ENCODE measurements around the gene KRTAP10-3. TPM values are rescaled to one million over a fixed set of nuclear protein-coding genes. Genes with fewer than 3 reads are reported as not detected.

KRTAP10-3 gene
- total RNA-seq, 1 experiment from 2014 or later = not detected

GRCh38 chr21:44530221-44530902 is 28.2 kb downstream of the KRTAP10-3 start:
- no peak for DNase-seq (ENCODE audit: low spot score)

GRCh38 chr21:44529503-44530125 is 29.0 kb downstream of the KRTAP10-3 start:
- DNase-seq (ENCODE audit: low spot score) = no peak

DNA sequence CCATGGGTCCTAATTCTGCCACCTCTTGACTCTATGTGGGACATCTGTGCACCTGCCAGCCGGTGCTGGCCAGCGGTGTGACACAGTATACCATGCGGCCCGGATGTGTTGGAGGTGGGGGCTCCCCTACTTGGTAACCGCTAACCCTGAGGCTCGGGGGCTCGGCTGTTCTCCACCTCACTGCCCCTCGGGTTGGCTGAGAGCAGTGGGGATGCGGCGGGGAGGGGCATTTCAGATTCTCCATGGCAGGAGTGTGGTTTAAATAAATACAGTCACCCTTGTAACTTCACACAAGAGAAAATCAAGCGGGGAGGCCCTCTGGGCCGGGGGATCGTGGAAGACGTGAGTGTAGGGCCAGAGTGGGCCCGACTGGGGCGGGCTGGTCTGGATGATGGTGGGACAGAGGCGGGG is 29.6 kb downstream of the KRTAP10-3 start:
- DNase-seq (ENCODE audit: low spot score) = no peak

- no peak for DNase-seq (ENCODE audit: low spot score)
These were observed 30.0 kb downstream of the KRTAP10-3 start for GRCh38 chr21:44528634-44528995.

GRCh38 chr21:44527983-44528633 is 30.5 kb downstream of the KRTAP10-3 start:
- DNase-seq (ENCODE audit: low spot score) = no peak

DNA sequence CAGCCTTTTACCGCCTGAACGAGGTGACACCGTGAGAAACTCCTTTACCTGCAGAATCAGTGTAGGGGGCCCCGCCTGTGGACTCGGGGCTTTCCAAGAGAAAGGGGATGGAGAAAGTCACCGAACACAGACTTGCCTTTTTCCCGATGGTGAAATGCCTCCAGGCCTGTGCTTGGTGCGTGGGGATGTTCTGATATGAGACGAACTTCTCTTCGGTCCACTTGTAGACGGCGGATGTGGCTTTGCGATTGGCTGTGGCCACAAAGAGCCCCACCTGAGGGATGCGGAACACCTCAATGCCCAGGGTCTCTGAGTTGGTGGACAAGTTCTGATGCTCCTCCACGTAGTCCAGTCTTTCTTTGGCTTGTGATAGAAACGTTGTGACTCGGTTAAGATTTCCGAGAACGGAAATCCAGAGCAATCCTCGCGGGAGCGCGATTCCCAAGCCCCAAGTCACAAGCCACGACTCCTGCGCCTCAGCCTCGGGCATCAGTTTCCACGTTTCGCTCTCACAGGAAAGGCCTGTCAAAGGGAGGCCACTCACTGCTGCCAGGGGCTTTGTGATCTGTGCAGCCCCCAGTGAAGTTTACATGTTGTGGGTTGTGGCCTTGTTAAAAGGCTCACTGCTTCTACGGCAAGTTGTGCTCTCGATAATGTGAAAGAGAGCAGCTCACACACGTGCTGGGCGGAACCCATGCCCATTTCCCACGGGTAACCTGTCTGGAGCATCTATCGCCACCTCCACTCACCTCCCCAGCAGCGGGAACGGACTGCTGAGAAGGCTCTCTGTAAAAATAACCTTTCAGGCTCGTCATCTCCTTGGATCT is 31.2 kb downstream of the KRTAP10-3 start:
- no peak for DNase-seq (ENCODE audit: low spot score)

- no peak for DNase-seq (ENCODE audit: low spot score)
These were observed 32.2 kb downstream of the KRTAP10-3 start for GRCh38 chr21:44526096-44526997.

GRCh38 chr21:44525391-44526095 is 33.1 kb downstream of the KRTAP10-3 start:
- no peak for DNase-seq (ENCODE audit: low spot score)

GRCh38 chr21:44524414-44525371 is 33.9 kb downstream of the KRTAP10-3 start:
- DNase-seq (ENCODE audit: low spot score) = no peak

DNA sequence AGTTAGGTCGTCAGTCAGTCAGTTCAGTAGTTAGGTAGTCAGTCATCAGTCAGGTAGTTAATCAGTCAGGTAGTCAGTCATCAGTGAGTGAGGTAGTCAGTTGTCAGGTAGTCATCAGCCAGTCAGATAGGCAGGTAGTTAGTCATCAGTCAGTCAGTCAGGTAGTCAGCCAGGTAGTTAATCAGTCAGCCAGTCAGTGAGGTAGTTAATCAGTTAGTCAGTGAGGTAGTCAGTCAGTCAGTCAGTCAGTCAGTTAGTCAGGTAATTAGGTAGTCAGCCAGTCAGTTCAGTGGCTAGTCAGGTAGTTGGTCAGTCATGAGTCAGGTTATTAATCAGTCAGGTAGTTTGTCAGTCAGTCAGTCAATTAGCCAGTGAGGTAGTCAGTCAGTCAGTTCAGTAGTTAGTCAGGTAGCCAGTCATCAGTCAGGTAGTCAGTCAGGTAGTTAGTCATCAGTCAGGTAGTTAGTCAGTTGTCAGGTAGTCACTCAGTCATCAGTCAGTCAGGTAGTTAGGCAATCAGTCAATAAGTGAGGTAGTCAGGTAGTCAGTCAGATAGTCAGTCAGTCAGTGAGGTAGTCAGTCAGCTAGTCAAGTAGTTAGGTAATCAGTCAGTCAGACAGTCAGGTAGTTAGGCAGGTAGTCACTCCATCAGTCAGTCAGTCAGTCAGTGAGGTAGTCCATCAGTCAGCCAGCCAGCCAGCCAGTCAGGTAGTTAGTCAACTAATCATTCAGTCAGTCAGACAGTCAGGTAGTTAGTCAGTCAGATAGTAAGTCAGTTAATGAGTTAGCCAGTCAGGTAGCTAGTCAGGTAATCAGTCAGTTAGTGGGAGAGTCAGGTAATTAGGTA is 34.8 kb downstream of the KRTAP10-3 start:
- no peak for DNase-seq (ENCODE audit: low spot score)

- no peak for DNase-seq (ENCODE audit: low spot score)
These were observed 35.8 kb downstream of the KRTAP10-3 start for GRCh38 chr21:44522753-44523204.

GRCh38 chr21:44521928-44522752 is 36.5 kb downstream of the KRTAP10-3 start:
- DNase-seq (ENCODE audit: low spot score) = no peak

- no peak for DNase-seq (ENCODE audit: low spot score)
These were observed 37.2 kb downstream of the KRTAP10-3 start for GRCh38 chr21:44521301-44521927.

DNA sequence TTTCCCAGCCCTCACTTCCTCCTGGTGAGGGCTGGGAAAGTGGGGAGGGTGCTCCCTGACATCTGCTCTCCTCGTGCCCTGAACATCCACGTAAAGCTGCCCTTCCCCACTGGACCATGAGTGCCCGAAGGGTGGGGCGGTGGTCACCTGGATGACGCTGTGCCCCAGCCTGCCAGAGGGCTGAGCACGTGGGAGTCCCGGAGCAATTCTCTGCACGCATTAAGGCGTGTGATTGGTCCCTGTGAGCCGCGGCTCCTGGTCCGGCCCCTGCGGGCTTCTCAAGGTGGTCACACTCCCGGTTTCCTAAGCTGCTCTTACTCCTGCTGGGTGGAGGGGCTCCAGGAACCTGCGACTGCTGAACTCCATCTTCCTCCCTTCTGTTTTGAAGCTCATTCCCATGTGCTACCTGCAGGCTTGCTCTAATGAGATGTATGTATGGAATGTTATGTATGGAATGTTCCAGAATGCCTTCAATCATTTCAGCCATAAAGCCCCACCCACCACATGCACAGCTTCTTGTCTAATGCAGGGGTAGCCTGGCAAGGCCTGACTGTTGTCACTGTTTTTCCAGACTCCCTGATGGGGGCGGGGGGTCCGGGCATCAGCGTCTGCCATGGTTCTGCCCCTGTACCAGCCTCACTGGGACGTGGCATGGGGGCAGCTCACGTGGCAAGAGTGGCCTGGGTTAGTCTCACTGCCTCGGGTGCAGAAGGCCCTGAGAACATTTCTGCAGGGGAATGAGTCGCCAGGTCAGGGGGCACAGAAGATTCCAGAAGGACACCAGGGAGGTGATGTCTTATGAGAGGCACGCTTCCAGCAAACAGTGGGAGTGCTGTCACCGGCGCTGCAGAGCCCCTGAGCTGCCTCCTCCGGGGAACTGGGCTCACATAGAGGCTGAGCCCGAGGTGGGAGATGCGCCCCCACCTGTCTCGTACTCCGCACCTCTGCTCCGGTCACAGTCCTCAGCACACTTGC is 38.0 kb downstream of the KRTAP10-3 start:
- DNase-seq (ENCODE audit: low spot score) = no peak

Data from A172 (cell line).